Testis (tissue), 3 donors: ENCODE measurements around the gene RAPGEF6. TPM values are rescaled to one million over a fixed set of nuclear protein-coding genes. Genes with fewer than 3 reads are reported as not detected.
"Not testable (repeated sequence)": the region's sequence is repeated elsewhere in the genome, so short reads cannot be mapped to it uniquely, and the experiment has no call there.

Experiments used
- DNase-seq: peaks from one replicate; pipeline ENCODE4 v3.0.0-alpha.2; 2019
- H3K27ac ChIP-seq, 2 donors: fragments of 200-600 bp; sonication (generic); one replicate each; pipeline ENCODE4 v1.5.1; 2019
- H3K27me3 ChIP-seq: fragments of 200-600 bp; sonication (generic); one replicate; pipeline ENCODE4 v1.5.1; 2019
- H3K36me3 ChIP-seq: fragments of 200-600 bp; sonication (generic); one replicate; pipeline ENCODE4 v1.5.1; 2017; ENCODE audit warnings: low read depth; ENCODE audit errors: missing control alignments
- H3K4me1 ChIP-seq: fragments of 200-600 bp; sonication (generic); one replicate; pipeline ENCODE4 v1.5.1; 2019
- H3K4me3 ChIP-seq, 2 donors: fragments of 200-600 bp; sonication (generic); one replicate each; pipeline ENCODE4 v1.5.1; 2017 to 2019
- H3K9me3 ChIP-seq: fragments of 200-600 bp; sonication (generic); one replicate; pipeline ENCODE4 v1.5.1; 2017
- CTCF ChIP-seq, 3 experiments: fragments of 450-650 bp in 2 of 3; fragments of 200-600 bp in 1 of 3; sonication (generic) in 1 of 3; IDR thresholded peaks; one replicate each; pipeline ENCODE4 v1.5.1; 2016 to 2019; ENCODE audit warnings: antibody characterized with exemption in 3 of 3, mild to moderate bottlenecking in 2 of 3, moderate library complexity in 1 of 3
- POLR2A ChIP-seq: fragments of 450-650 bp; IDR thresholded peaks from one replicate; pipeline ENCODE4 v1.6.1; 2017; ENCODE audit warnings: antibody characterized with exemption, mild to moderate bottlenecking, moderate library complexity
- WGBS, 2 donors: methylation state at CpG; one replicate each; pipeline ENCODE4 v1.1.5; 2018; 5-methylcytosine and 5-hydroxymethylcytosine counted together
- intact Hi-C: fragments of 100-400 bp; cut with DNase I; formaldehyde crosslinking; loops from one replicate; pipeline ENCODE4 v1.15.1; 2023; ENCODE audit warnings: low total_unique reads
- polyA plus RNA-seq: library from polyadenylated mRNA; stranded (reverse); fragments of 350-450 nt; fragmentation: Illumina TruSeq; extraction: RNeasy Lipid Tissue Mini Kit (QIAGEN cat#74804); gene quantifications from one replicate; pipeline ENCODE4 v1.2.3, GENCODE V29; 2014; ENCODE audit warnings: low read depth, low replicate concordance; ENCODE audit not compliant: insufficient read depth
- total RNA-seq, 2 donors: library from RNA; depleted of rRNA; stranded (reverse); fragments of >200 nt; gene quantifications; one replicate each; pipeline ENCODE4 v1.2.3, GENCODE V29; 2016

Gene RAPGEF6
- total and polyA plus RNA-seq, 3 donors from 2014 or later, result 27.6 to 59.0 (median 40.1) TPM

- Histone ChIP-seq H3K4me1 (peaks cover 4% of the 10 kb centered on the region), H3K27ac (no peak overlapping the region), H3K4me3 (no peak overlapping the region), H3K9me3 (no peaks in the 10 kb centered on the region), H3K36me3 (no peaks in the 10 kb centered on the region), H3K27me3 (no peaks in the 10 kb centered on the region)
- DNase-seq, result no peak
- intact Hi-C loops, result no loop called here
- WGBS, 2 donors, result 83 to 91% methylated on average over 2 of the region's 2 CpGs
- TF ChIP-seq CTCF (IDR thresholded peaks at IDR 0.05), result no peak
- no peak for TF ChIP-seq POLR2A
Observed at GRCh38 chr5:131593921-131594320, 41.1 kb downstream of the RAPGEF6 start.

- H3K4me1 ChIP-seq, DNase-seq, H3K27me3 ChIP-seq, H3K9me3 ChIP-seq, H3K27ac ChIP-seq, intact Hi-C loops, H3K4me3 ChIP-seq, H3K36me3 ChIP-seq: not testable (repeated sequence)
- 72 to 84% methylated on average over 2 of the region's 2 CpGs for WGBS, 2 donors
Observed at GRCh38 chr5:131593436-131593835, 41.6 kb downstream of the RAPGEF6 start.

- DNase-seq, result no peak
- Histone ChIP-seq H3K4me1 (peaks cover 4% of the 10 kb centered on the region), H3K4me3 (no peak overlapping the region), H3K9me3 (no peaks in the 10 kb centered on the region), H3K27me3 (no peaks in the 10 kb centered on the region), H3K27ac (no peak overlapping the region), H3K36me3 (no peaks in the 10 kb centered on the region)
- intact Hi-C loops, result loop anchor here (5.0 kb wide), 1 partner anchor 418 kb away; no protein-coding TSS in a partner anchor
- no peak for TF ChIP-seq POLR2A
- TF ChIP-seq CTCF (IDR thresholded peaks at IDR 0.05), result peak; percentile 59 to 79 (median 63)
- WGBS, 2 donors, result 76 to 86% methylated on average over 5 of the region's 5 CpGs
Observed at GRCh38 chr5:131589510-131590348, 45.3 kb downstream of the RAPGEF6 start.

GRCh38 chr5:131587541-131587940, 47.5 kb downstream of the RAPGEF6 start:
- intact Hi-C loops, result loop anchor here (5.0 kb wide), 1 partner anchor 420 kb away; no protein-coding TSS in a partner anchor
- WGBS, 2 donors, result 71 to 81% methylated on average over 2 of the region's 2 CpGs
- no peak overlapping the region for H3K27ac ChIP-seq

GRCh38 chr5:131581702-131582101, 53.3 kb downstream of the RAPGEF6 start:
- no peaks in the 10 kb centered on the region for H3K9me3 ChIP-seq
- H3K36me3 ChIP-seq, result no peaks in the 10 kb centered on the region
- intact Hi-C loops, result no loop called here
- TF ChIP-seq POLR2A (no peak), CTCF (IDR thresholded peaks at IDR 0.05) (no peak)
- no peaks in the 10 kb centered on the region for H3K4me1 ChIP-seq
- peak; percentile 55 for DNase-seq
- 42 to 69% methylated on average over 1 of the region's 1 CpG for WGBS, 2 donors
- H3K27ac ChIP-seq, result no peak overlapping the region
- H3K27me3 ChIP-seq, result no peaks in the 10 kb centered on the region
- H3K4me3 ChIP-seq, result no peak overlapping the region

More at GRCh38 chr5:131587541-131587940, 47.5 kb downstream of the RAPGEF6 start:
- H3K27me3 ChIP-seq, result no peaks in the 10 kb centered on the region
- H3K9me3 ChIP-seq, result no peaks in the 10 kb centered on the region
- H3K4me3 ChIP-seq, result no peak overlapping the region
- no peaks in the 10 kb centered on the region for H3K36me3 ChIP-seq
- TF ChIP-seq POLR2A, result no peak
- no peak for TF ChIP-seq CTCF (IDR thresholded peaks at IDR 0.05)
- no peak for DNase-seq
- peaks cover 4% of the 10 kb centered on the region for H3K4me1 ChIP-seq
